IPS-15b (cell line): ENCODE measurements around the gene SCP2.

Experiments
- H3K27me3 ChIP-seq: one replicate; pipeline ENCODE4 v1.6.1; 2013; ENCODE audit warnings: low read length; ENCODE audit not compliant: control insufficient read depth, insufficient read depth
- H3K36me3 ChIP-seq: one replicate; pipeline ENCODE4 v1.6.1; 2013; ENCODE audit warnings: low read length; ENCODE audit not compliant: control insufficient read depth, insufficient read depth
- H3K4me1 ChIP-seq: one replicate; pipeline ENCODE4 v1.6.1; 2013; ENCODE audit warnings: mild to moderate bottlenecking, low read length; ENCODE audit not compliant: control insufficient read depth, insufficient read depth
- H3K4me3 ChIP-seq: one replicate; pipeline ENCODE4 v1.5.1; 2013; ENCODE audit warnings: low read depth, low read length
- H3K9ac ChIP-seq: one replicate; pipeline ENCODE4 v1.6.1; 2013; ENCODE audit warnings: low read depth, mild to moderate bottlenecking, low read length
- H3K9me3 ChIP-seq: one replicate; pipeline ENCODE4 v1.6.1; 2013; ENCODE audit warnings: mild to moderate bottlenecking, low read length; ENCODE audit not compliant: control insufficient read depth, insufficient read depth

The SCP2 gene

GRCh38 chr1:53023546-53023945 is 96.5 kb downstream of the SCP2 start:
- Histone ChIP-seq H3K9ac (no peak overlapping the region), H3K4me3 (no peak overlapping the region), H3K27me3 (no peaks in the 10 kb centered on the region), H3K36me3 (no peaks in the 10 kb centered on the region), H3K4me1 (no peaks in the 10 kb centered on the region), H3K9me3 (no peaks in the 10 kb centered on the region)

- no peak overlapping the region for H3K9ac ChIP-seq
- H3K4me3 ChIP-seq, result no peak overlapping the region
- H3K36me3 ChIP-seq, result no peaks in the 10 kb centered on the region
- H3K4me1 ChIP-seq, result no peaks in the 10 kb centered on the region
- no peaks in the 10 kb centered on the region for H3K9me3 ChIP-seq
- H3K27me3 ChIP-seq, result no peaks in the 10 kb centered on the region
Observed at GRCh38 chr1:53024117-53024516, 97.0 kb downstream of the SCP2 start.

GRCh38 chr1:53025034-53025768 is 98.1 kb downstream of the SCP2 start:
- no peaks in the 10 kb centered on the region for H3K27me3 ChIP-seq
- H3K4me1 ChIP-seq, result no peaks in the 10 kb centered on the region
- no peak overlapping the region for H3K4me3 ChIP-seq
- no peaks in the 10 kb centered on the region for H3K36me3 ChIP-seq
- H3K9ac ChIP-seq, result no peak overlapping the region
- no peaks in the 10 kb centered on the region for H3K9me3 ChIP-seq

GRCh38 chr1:53025769-53026112 is 98.7 kb downstream of the SCP2 start:
- Histone ChIP-seq H3K4me1 (no peaks in the 10 kb centered on the region), H3K9ac (no peak overlapping the region), H3K27me3 (no peaks in the 10 kb centered on the region), H3K4me3 (no peak overlapping the region), H3K36me3 (no peaks in the 10 kb centered on the region), H3K9me3 (no peaks in the 10 kb centered on the region)

GRCh38 chr1:53026254-53026653 is 99.2 kb downstream of the SCP2 start:
- no peaks in the 10 kb centered on the region for H3K4me1 ChIP-seq
- H3K9me3 ChIP-seq, result no peaks in the 10 kb centered on the region
- H3K36me3 ChIP-seq, result no peaks in the 10 kb centered on the region
- no peak overlapping the region for H3K9ac ChIP-seq
- no peaks in the 10 kb centered on the region for H3K27me3 ChIP-seq
- H3K4me3 ChIP-seq, result no peak overlapping the region

GRCh38 chr1:53031732-53032131 is 104.7 kb downstream of the SCP2 start:
- no peak overlapping the region for H3K9ac ChIP-seq
- no peaks in the 10 kb centered on the region for H3K9me3 ChIP-seq
- no peak overlapping the region for H3K4me3 ChIP-seq
- no peaks in the 10 kb centered on the region for H3K27me3 ChIP-seq
- no peaks in the 10 kb centered on the region for H3K4me1 ChIP-seq
- no peaks in the 10 kb centered on the region for H3K36me3 ChIP-seq

- no peak overlapping the region for H3K4me3 ChIP-seq
- H3K36me3 ChIP-seq, result no peaks in the 10 kb centered on the region
Observed at GRCh38 chr1:53037159-53037558, 110.1 kb downstream of the SCP2 start.

GRCh38 chr1:53038566-53038965 is 111.5 kb downstream of the SCP2 start:
- no peaks in the 10 kb centered on the region for H3K36me3 ChIP-seq
- H3K9me3 ChIP-seq, result no peaks in the 10 kb centered on the region

More at GRCh38 chr1:53037159-53037558, 110.1 kb downstream of the SCP2 start:
- Histone ChIP-seq H3K27me3 (no peaks in the 10 kb centered on the region), H3K9me3 (no peaks in the 10 kb centered on the region), H3K4me1 (no peaks in the 10 kb centered on the region), H3K9ac (no peak overlapping the region)

GRCh38 chr1:53043271-53043670 is 116.2 kb downstream of the SCP2 start:
- Histone ChIP-seq H3K9ac (no peak overlapping the region), H3K4me1 (no peaks in the 10 kb centered on the region), H3K4me3 (no peak overlapping the region), H3K9me3 (no peaks in the 10 kb centered on the region), H3K27me3 (no peaks in the 10 kb centered on the region), H3K36me3 (no peaks in the 10 kb centered on the region)

More at GRCh38 chr1:53038566-53038965, 111.5 kb downstream of the SCP2 start:
- no peaks in the 10 kb centered on the region for H3K27me3 ChIP-seq
- no peaks in the 10 kb centered on the region for H3K4me1 ChIP-seq
- H3K9ac ChIP-seq, result no peak overlapping the region
- no peak overlapping the region for H3K4me3 ChIP-seq

- H3K4me1 ChIP-seq, result peaks cover 7% of the 10 kb centered on the region
- H3K4me3 ChIP-seq, result no peak overlapping the region
- H3K9me3 ChIP-seq, result no peaks in the 10 kb centered on the region
- H3K36me3 ChIP-seq, result no peaks in the 10 kb centered on the region
- no peak overlapping the region for H3K9ac ChIP-seq
- no peaks in the 10 kb centered on the region for H3K27me3 ChIP-seq
Observed at GRCh38 chr1:53044926-53045325, 117.8 kb downstream of the SCP2 start.

GRCh38 chr1:53046930-53047329 is 119.9 kb downstream of the SCP2 start:
- no peaks in the 10 kb centered on the region for H3K36me3 ChIP-seq
- H3K4me3 ChIP-seq, result no peak overlapping the region
- peaks cover 10% of the 10 kb centered on the region for H3K4me1 ChIP-seq
- no peak overlapping the region for H3K9ac ChIP-seq
- no peaks in the 10 kb centered on the region for H3K9me3 ChIP-seq
- H3K27me3 ChIP-seq, result no peaks in the 10 kb centered on the region

- H3K9me3 ChIP-seq, result no peaks in the 10 kb centered on the region
- H3K27me3 ChIP-seq, result no peaks in the 10 kb centered on the region
- H3K4me3 ChIP-seq, result no peak overlapping the region
- peaks cover 10% of the 10 kb centered on the region for H3K4me1 ChIP-seq
- no peaks in the 10 kb centered on the region for H3K36me3 ChIP-seq
- H3K9ac ChIP-seq, result no peak overlapping the region
Observed at GRCh38 chr1:53047737-53048736, 121.0 kb downstream of the SCP2 start.
